GM18507 (cell line): ENCODE data around the gene IFT74.
A peak's percentile ranks its signal among the peaks of the same experiment; 100 is the strongest.

Experiments
- DNase-seq: peaks from one replicate; pipeline ENCODE4 v3.0.0; 2011; ENCODE audit warnings: low read depth; ENCODE audit not compliant: insufficient read length; ENCODE audit errors: extremely low spot score
- FAIRE-seq: peaks from 2 replicates; lab custom pipeline; 2011; peaks lifted over from hg19 to GRCh38; lab: Jason Lieb, UNC

IFT74 gene

DNA sequence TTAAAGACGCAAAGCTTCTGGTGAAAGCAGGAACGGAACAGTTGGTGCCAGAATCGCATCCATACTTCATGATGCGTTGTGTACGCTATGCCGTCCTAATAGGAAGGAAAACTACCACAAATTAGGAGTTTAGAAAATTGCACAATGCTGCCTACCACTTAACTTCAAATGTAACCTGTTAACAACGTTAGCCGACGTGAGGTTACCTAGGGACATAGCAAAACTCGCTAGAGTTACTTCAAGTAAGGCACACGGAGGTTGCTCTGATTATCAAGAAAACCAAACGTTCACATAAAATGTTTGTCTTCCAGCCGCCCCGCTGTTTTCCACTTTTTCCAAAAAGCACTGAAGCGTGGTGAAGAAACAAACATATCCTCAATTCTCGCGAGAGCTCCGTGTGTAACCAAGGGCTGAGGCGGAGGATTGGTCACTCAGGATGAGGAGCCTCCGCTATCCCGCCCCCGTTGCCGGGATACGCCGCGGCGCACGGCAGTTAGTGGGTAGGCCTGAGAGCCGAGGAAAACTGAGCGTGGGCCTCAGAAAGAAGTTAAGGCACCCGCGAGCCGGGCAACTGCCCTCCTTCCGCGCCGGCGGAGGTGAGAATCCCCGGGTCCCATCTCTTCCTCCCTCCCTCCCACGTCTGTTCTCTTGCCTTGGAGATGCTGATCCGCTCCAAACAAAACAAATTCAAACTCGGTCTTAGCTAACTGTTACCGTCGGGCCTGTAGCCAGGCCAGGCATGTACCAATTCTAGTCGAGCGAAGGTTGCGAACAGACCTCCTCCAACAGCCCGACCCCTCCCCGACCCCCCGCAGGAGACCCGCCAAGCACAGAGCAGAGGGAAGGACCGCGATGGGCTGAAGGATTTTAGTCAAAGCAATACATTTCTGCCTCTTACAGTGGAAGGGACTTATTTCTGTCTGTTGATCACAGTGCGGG lies at the start of gene IFT74:
IFT74 (plus strand) TSS at position 492 of the 939 bp plus-strand sequence. CDS start 5,556 bp downstream, outside the sequence.
- peak; percentile 94 for DNase-seq
- FAIRE-seq, result peak; percentile 97

DNA sequence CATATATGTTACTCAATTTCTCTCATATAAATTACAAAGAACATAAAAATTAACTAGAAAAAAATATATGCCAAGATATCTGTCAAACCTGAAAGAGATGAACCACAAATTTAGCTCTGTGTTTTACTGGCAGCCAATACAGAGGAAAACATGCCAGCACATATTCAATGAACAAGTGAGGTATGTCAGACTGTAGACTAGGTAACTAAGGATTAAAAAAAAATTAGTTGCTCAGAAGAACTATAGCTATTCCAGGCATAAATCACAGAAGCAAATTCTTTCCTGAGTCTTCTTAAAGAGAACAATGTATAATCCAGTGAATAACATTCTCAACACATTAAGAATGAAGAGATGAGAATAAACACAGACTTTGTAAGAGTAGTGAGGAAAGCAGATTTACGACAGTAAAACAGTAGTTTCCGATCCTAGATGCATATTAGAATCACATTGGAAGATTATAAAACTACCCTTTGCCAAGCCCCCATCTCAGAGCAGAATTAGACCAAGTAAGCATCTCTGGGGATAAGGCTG lies 43.0 kb upstream of the IFT74 start:
- DNase-seq, result no peak
- FAIRE-seq, result no peak

DNA sequence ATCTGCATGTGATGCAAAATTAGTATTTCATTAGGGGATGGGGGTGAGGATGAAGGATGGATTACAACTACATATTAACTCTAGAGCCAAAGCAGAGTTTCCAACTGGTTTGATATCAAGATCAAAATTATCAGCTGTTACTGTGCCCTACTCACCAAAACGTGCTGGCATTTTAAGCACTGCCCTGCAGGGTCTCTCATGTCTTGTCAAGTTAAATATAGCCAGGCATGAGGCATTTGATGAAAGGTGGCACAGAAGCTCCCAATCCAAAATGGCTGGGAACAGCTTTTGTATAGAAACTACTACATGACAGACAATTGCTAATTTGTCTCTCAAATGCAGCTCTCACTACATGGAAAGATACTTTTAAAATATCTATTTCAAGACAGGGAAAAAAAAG lies 36.5 kb upstream of the IFT74 start:
- DNase-seq (no peak), FAIRE-seq (no peak)

DNA sequence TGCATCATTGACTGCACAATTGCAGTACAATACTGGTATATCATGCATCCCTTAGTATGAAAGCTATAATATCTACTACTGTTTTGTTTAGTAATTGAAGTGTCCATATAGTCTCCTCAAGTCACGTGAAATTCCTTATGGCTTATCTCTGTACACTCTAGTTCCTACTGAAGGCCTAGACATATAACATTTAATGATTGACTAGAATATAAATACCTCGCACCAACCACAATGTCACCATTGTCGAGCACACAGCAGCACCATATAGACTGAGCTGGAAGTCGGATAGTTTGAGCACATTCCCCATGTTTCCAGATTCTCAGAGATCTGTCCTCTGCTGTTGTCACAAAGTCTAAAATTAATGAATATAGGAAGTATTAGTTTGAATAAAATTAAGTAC lies 30.6 kb upstream of the IFT74 start:
- no peak for DNase-seq
- no peak for FAIRE-seq

DNA sequence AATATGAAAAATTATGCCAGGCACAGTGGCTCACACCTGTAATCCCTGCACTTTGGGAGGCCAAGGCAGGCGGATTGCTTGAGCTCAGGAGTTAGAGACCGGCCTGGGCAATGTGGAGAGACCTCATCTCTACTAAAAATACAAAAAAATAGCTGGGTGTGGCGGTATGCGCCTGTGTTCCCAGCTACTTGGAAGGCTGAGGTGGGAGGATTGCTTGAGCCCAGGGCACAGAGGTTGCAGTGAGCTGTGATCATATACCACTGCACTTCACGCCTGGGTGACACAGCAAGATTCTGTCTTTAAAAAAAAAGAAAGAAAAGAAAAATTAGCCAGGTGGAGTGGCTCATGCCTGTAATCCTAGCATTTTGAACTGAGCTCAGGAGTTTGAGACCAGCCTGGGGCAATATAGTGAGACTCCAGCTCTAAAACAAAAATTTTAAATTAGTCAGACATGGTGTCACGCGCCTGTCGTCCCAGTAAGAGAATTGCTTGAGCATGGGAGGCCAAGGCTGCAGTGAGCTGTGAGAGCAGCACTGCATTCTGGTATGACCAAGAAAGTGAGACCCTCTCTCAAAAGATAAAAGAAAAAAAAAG lies 27.2 kb upstream of the IFT74 start:
- no peak for FAIRE-seq
- DNase-seq, result no peak

DNA sequence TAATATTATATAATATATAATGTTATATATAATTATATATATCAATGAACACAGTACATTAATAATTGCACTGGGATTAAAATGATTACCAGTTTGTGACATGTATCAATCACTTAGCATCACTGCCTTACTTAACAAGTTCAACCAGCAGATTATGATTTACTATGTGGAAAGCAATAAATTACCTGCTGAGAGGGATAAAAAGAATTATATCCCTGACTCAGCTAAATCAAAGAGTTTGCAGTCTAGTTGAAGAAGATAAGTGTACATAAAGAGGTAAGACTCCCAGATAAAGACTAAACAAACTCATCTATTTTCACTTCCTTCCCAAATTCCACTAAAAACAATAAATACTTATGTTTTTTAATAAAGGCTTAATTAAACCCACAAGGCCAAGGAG lies 20.4 kb upstream of the IFT74 start:
- FAIRE-seq (no peak), DNase-seq (no peak)

DNA sequence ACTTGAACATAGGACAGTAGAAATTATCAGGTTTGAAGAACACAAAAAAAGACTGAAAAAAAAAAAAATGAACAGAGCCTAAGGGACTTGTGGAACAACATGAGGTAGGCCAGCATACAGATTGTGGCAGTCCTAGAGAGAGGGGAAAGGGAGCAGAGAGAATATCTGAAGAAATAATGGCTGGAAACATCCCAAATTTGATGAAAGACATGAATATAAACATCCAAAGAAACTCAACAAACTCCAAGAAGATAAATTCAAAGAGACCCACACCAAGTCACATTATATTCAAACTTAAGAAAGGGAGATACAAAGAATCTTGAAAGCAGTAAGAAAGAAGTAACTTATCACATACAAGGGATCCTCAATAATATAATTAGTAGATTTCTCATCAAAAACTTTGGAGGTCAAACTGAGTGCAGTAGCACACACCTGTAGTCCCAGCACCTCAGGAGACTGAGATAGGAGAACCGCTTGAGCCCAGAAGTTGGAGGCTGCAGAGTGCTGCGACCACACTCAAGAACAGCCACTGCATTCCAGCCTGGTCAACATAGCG lies 18.3 kb upstream of the IFT74 start:
- FAIRE-seq, result no peak
- no peak for DNase-seq

DNA sequence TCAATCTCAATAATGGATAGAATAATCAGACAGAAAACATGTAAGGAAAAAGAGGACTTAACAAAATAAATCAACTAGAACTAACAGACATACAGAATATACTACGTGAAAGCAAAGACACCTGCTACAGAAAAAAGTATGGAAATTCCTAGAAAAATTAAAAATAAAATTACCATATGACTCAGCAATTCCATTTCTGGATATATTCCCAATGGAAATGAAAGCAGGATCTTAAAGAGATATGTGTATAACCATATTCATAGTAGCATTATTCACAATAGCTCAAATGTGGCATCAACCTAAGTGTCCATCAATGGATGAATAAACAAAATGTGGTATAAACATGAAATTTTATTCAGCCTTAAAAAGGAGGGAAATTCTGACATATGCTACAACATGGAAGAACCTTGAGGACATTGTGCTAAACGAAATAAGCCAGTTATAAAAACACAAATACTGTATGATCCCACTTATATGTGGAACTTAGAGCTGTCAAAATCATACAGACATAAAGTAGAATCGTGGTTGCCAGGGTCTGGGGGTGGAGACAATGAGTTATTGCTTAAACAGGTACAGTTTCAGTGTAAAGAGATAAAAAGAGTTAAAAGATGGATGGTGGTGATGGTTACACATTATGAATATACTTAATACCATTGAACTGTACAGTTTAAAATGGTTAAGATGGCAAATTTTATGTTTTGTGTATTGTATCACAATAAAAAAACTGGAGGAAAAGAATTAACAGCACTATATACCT lies 16.1 kb upstream of the IFT74 start:
- FAIRE-seq, result peak; percentile 36
- DNase-seq, result no peak

DNA sequence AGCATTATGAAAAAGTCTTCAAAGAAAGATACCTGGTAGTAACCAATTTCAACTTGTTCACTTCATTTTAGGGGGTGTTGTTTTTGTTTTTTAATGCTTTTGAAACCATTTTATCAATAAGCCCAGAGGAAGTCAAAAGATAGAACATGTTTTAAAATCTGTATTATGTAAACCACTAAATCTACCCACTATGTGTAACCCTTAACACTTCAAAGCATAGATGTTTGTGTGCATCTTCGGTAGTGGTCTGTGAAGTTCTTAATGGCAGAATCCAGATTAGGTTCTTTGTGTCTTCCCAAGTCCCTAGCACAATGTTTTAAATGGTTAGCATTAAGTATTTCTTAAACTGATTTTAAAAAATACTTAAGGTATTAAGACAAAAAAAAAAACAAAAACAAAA lies 15.4 kb upstream of the IFT74 start:
- no peak for FAIRE-seq

DNA sequence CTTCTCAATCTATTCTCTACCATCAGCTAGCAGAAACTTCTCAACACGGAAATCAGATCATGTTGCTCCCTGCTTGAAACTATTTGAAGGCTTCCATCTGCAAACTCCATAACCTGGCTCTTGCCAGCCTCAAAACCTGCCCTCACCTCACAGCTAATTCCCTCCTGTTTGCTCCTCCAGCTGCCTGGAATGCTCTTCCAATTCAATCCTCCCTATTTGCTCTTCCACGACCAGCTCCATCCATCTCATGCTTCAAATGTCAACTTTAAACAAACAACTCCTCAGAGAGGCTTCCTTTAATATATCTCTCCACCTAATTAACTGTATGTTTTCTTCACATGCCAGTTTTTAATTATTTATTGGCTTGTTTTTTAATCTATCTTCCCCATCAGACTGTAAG lies 10.6 kb upstream of the IFT74 start:
- FAIRE-seq, result no peak
- DNase-seq, result no peak

More for the DNA sequence above, 15.4 kb upstream of the IFT74 start:
- DNase-seq, result no peak

DNA sequence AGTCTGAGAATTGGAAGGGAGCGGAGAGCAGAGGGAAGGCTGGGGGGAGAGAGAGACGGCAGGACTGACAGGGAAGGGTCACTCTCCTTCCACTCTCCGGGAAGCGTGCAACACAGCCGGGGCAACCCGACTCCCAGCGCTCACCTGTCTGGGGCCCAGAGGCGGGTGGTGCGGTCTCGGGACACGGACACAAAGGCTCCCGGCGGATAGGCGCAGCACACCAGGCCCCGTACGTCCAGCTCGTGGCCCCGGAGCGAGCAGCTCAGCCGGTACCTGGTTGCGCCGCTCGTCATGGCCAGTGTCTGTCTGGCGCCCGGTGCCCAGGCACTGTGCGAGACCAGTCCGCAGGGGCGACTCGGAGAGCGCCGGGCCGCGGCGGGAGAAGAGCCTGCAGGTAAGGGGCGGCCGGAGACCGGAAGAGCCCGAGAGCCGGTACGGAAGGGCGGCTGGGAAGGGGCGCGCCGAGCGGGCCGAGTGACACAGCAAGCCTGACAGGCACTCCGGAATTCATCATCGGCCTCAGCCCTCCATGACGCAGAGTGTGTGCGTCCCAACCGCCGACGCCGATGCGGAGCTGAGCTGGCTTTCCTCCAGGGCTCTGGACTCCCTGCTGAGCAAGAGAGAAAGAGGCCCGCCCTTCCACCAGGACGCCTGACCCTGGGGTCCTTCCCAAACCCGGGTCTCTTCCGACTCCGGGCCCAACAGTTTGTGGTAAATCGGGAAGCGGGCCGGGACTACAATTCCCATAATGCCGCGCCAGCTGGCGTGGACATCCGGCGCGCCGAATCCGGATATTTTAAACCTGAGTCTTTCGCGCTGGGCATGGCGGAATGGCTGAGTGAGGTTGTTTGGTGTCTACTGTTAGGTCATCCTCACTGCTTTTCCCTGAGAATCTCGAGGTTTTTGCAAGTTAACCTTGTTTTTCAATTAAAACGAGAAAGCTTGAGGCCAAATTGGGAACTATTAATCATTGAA lies 9.2 kb upstream of the IFT74 start, which contains the start of gene PLAA:
PLAA (minus strand) TSS at position 490 of the 975 bp plus-strand sequence; CDS start at position 293, 197 bp downstream.
- DNase-seq, result peak; percentile 85
- peak; percentile 77 for FAIRE-seq

DNA sequence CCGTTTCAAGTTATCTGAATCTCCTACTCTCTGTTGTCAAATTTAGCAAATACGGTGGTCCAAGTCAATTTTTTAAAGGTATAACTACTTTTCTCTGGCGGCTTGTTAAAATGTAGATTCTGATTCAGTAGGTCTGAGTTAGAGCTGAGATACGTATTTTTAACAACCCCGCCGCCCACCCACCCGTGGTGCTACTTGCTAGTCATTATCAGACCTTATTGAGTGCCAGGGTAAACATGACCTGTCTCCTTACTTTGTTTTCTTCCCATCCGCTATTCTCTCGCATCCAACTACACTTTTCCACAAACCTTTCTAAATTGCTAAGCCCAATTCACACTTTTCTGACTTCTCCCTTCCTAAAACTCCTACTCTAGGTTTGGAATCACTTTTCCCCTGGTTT lies 8.5 kb upstream of the IFT74 start:
- DNase-seq (no peak), FAIRE-seq (no peak)

DNA sequence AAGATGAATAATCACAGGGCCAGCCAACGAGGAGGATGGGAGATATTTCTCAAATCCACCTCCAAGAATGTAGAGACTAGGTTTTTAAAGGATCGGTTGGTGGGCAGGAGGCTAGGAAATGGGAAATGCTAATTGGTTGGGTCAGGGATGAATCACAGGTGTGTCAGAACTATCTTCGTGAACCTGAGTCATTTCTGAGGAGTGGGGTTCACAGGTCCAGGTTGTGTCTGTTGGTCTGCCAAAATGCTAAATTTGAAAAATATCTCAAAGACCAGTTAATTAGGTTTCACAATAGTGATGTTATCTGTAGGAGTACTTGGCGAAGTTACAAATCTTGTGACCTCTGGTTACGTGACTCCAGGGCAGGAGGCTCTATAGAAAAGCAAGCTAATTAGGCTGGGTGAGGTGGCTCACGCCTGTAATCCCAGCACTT lies 6.6 kb upstream of the IFT74 start:
- no peak for FAIRE-seq
- no peak for DNase-seq

DNA sequence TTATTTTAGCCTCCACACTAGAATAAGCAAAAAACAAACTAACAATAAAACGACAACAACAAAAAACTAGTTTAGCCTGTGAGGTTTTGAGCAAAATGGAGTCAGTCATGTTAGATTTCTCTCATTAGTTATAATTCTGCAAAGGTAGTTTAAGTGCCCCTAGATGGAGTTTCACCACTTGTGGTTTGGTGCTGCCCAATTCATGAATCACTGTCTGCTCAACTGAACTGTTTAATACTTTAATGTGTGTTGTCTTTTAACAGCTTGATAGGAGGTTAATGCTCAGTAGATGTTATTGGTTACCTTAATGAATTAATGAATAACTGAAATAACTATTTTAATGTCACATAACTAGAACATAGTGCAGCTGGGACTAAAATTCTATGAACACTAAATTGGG lies 5.7 kb upstream of the IFT74 start:
- FAIRE-seq, result no peak
- no peak for DNase-seq

DNA sequence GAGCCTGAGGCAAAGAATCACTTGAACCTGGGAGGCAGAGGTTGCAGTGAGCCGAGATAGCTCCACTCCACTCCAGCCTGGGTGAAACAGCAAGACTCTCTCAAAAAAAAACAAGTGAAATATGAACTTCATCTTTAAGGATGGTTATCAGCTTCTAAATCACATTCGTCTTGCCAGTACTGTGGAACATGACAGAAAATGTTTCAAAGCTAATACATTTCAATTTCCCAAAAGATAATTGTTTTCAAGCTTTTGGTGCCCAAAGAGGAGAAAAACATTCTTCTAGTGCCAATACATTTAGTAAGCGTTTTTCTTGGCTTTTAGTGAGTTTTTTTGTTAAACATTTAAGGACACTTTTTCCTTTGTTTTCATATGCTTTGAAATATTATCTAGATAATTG lies 4.4 kb upstream of the IFT74 start:
- no peak for FAIRE-seq
- no peak for DNase-seq

DNA sequence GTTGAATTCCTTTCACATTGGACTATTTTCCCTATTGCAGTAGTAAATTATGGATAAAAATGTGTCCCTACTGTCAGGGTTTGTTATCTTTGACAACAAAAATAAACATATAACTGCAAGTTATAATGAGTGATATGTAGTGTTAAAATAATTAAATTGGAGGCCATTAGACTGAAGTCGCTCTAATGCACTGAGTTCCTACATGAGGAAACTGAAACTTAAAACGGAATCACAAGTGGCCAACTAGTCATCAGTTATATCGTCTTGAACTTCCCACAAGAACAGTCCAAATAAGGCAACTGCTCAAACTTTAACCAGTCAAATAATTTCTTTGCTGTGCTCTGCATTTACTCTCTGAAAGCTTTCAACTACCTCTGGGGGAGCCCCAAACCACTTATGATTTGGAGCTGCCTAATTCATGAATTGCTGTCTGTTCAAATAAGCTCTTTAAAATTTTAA lies 2.1 kb upstream of the IFT74 start:
- DNase-seq, result no peak

DNA sequence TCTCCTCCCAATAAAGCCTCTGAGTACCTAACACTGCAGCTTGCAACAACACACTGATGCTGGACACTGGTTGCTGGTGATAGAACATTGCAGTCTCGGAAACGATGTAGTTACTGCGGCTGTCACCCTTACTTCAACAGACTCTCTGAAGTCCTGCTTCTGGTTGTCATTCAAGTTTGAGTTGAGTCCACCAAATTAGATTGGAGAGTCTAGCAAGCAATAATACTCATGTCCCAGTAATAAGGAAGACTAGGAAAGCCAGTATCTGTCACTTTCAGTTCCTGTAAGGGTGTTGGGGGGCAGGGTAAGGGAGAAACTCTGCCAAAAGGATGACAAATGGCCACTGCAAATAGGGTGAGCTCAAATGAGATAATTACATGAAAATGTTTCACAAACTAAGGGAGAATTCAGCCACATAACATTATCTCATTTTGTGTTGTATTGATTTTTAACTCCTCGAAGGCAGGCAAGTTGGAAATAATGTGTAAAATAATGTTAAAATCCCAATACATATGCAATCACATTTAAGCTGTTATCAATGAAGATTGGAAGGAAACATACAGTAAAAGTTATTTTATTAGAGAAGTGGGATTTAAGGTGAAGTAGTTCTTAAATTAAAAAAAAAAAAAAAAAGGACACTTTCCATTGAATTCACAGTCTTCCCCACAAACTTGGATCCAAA lies 849 bp upstream of the IFT74 start:
- FAIRE-seq, result peak; percentile 79
- no peak for DNase-seq

More for the DNA sequence above, 2.1 kb upstream of the IFT74 start:
- peak; percentile 87 for FAIRE-seq

DNA sequence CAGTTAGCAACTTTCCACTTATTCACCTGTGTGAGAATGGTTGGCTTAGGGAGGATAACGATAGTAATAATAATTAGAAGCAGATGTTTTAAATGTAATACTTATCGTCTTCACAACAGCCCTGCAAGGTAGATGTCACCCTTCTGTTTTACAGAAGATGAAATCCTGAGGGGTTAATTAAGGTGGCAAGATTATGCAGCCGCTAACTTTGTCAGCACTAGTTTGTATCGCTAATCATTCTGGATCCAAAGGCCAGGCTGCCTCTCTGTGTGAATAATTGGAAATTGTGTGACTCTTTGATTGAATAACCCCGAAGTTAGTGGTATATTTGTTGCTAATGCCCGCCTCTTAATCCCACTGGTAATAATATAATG lies 635 bp downstream of the IFT74 start:
- peak; percentile 46 for FAIRE-seq
- DNase-seq, result no peak
